22Rv1 (cell line): Measurements from ENCODE around the gene SNED1.

ENCODE experiments used
- CTCF ChIP-seq: fragments of 450-650 bp; IDR thresholded peaks from 2 replicates; pipeline ENCODE4 v1.5.1; 2017; ENCODE audit warnings: mild to moderate bottlenecking
- ZFX ChIP-seq: fragments of 450-650 bp; IDR thresholded peaks from 2 replicates; pipeline ENCODE4 v1.6.1; 2017; ENCODE audit warnings: antibody characterized with exemption, borderline replicate concordance

GRCh38 chr2:240981871-240982800, 16.3 kb upstream of the SNED1 start:
- no peak for TF ChIP-seq CTCF
- TF ChIP-seq ZFX, result no peak
